Activated CD4-positive, alpha-beta T cell treated with anti-CD3 and anti-CD28 coated beads, Interleukin-2, amount 50 U/mL, for 4 hours (primary cell): ENCODE measurements around the gene CYP11A1.
A peak's percentile ranks its signal among the peaks of the same experiment; 100 is the strongest.

Experiments
- DNase-seq, 2 experiments: peaks; one replicate each; pipeline ENCODE4 v3.0.0-alpha.2; 2020

The CYP11A1 gene

GRCh38 chr15:74387621-74388362 lies 20.3 kb upstream of the CYP11A1 start:
- DNase-seq, result no peak

- DNase-seq, result no peak
Observed at GRCh38 chr15:74387141-74387541, 19.7 kb upstream of the CYP11A1 start.

- DNase-seq, result no peak
Observed at GRCh38 chr15:74386496-74387140, 19.2 kb upstream of the CYP11A1 start.

- DNase-seq, result no peak
Observed at GRCh38 chr15:74385733-74386132, 18.3 kb upstream of the CYP11A1 start.

- DNase-seq, result no peak
Observed at GRCh38 chr15:74384881-74385643, 17.6 kb upstream of the CYP11A1 start.

GRCh38 chr15:74384566-74384880 lies 17.1 kb upstream of the CYP11A1 start:
- no peak for DNase-seq

GRCh38 chr15:74383695-74384565 lies 16.5 kb upstream of the CYP11A1 start:
- peak; percentile 68 to 73 for DNase-seq

- DNase-seq, result no peak
Observed at GRCh38 chr15:74383286-74383685, 15.8 kb upstream of the CYP11A1 start.

- peak; percentile 62 to 64 for DNase-seq
Observed at GRCh38 chr15:74382004-74382816, 14.8 kb upstream of the CYP11A1 start.

- DNase-seq, result no peak
Observed at GRCh38 chr15:74381481-74381880, 14.0 kb upstream of the CYP11A1 start.

GRCh38 chr15:74381190-74381453 lies 13.7 kb upstream of the CYP11A1 start:
- DNase-seq, result no peak

- DNase-seq, result no peak
Observed at GRCh38 chr15:74380361-74381189, 13.1 kb upstream of the CYP11A1 start.

- peak; percentile 67 to 75 for DNase-seq
Observed at GRCh38 chr15:74378848-74379247, 11.4 kb upstream of the CYP11A1 start.

- no peak for DNase-seq
Observed at GRCh38 chr15:74377831-74378766, 10.7 kb upstream of the CYP11A1 start.

- DNase-seq, result no peak
Observed at GRCh38 chr15:74376825-74377581, 9.6 kb upstream of the CYP11A1 start.

GRCh38 chr15:74376226-74376625 lies 8.8 kb upstream of the CYP11A1 start:
- DNase-seq, result no peak

GRCh38 chr15:74375303-74375693 lies 7.9 kb upstream of the CYP11A1 start:
- peak; percentile 84 to 88 for DNase-seq

GRCh38 chr15:74374648-74375302 lies 7.3 kb upstream of the CYP11A1 start:
- no peak for DNase-seq
